Testis (tissue), 3 donors: Measurements from ENCODE around the gene EYA3. TPM values are rescaled to one million over a fixed set of nuclear protein-coding genes. Genes with fewer than 3 reads are reported as not detected.

Experiments used
- DNase-seq: peaks from one replicate; pipeline ENCODE4 v3.0.0-alpha.2; 2019
- H3K27ac ChIP-seq, 2 donors: fragments of 200-600 bp; sonication (generic); one replicate each; pipeline ENCODE4 v1.5.1; 2019
- H3K27me3 ChIP-seq: fragments of 200-600 bp; sonication (generic); one replicate; pipeline ENCODE4 v1.5.1; 2019
- H3K36me3 ChIP-seq: fragments of 200-600 bp; sonication (generic); one replicate; pipeline ENCODE4 v1.5.1; 2017; ENCODE audit warnings: low read depth; ENCODE audit errors: missing control alignments
- H3K4me1 ChIP-seq: fragments of 200-600 bp; sonication (generic); one replicate; pipeline ENCODE4 v1.5.1; 2019
- H3K4me3 ChIP-seq, 2 donors: fragments of 200-600 bp; sonication (generic); one replicate each; pipeline ENCODE4 v1.5.1; 2017 to 2019
- H3K9me3 ChIP-seq: fragments of 200-600 bp; sonication (generic); one replicate; pipeline ENCODE4 v1.5.1; 2017
- POLR2A ChIP-seq: fragments of 450-650 bp; IDR thresholded peaks from one replicate; pipeline ENCODE4 v1.6.1; 2017; ENCODE audit warnings: antibody characterized with exemption, mild to moderate bottlenecking, moderate library complexity
- WGBS, 2 donors: methylation state at CpG; one replicate each; pipeline ENCODE4 v1.1.5; 2018; 5-methylcytosine and 5-hydroxymethylcytosine counted together
- intact Hi-C: fragments of 100-400 bp; cut with DNase I; formaldehyde crosslinking; loops from one replicate; pipeline ENCODE4 v1.15.1; 2023; ENCODE audit warnings: low total_unique reads
- polyA plus RNA-seq: library from polyadenylated mRNA; stranded (reverse); fragments of 350-450 nt; fragmentation: Illumina TruSeq; extraction: RNeasy Lipid Tissue Mini Kit (QIAGEN cat#74804); gene quantifications from one replicate; pipeline ENCODE4 v1.2.3, GENCODE V29; 2014; ENCODE audit warnings: low read depth, low replicate concordance; ENCODE audit not compliant: insufficient read depth
- total RNA-seq, 2 donors: library from RNA; depleted of rRNA; stranded (reverse); fragments of >200 nt; gene quantifications; one replicate each; pipeline ENCODE4 v1.2.3, GENCODE V29; 2016
- TF ChIP-seq, protein P1 (sequence below), 3 experiments: fragments of 450-650 bp in 2 of 3; fragments of 200-600 bp in 1 of 3; sonication (generic) in 1 of 3; IDR thresholded peaks; one replicate each; pipeline ENCODE4 v1.5.1; 2016 to 2019; ENCODE audit warnings: antibody characterized with exemption in 3 of 3, mild to moderate bottlenecking in 2 of 3, moderate library complexity in 1 of 3

The EYA3 gene
- total and polyA plus RNA-seq, 3 donors from 2014 or later = 28.3 to 41.9 (median 31.5) TPM

DNA sequence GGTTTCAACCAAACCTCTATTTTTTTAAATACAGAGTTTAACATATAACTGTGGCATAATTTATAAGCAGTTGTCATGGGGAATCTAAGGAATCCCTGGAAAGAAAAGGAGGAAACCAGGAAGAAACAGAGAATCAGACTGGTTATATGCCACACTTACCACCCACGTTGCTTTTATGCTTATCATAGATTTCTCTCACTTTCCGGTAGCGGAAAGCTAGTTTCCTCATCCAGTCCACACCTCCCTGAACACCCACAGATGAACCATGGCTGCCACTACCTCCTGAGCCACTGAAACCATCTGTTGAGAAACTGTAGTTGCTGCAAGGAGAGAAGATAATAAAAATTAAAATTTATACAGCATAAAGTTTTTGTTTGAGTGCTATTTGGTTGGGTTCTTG lies 95.2 kb downstream of the EYA3 start:
- H3K4me1 ChIP-seq = no peaks in the 10 kb centered on the region
- intact Hi-C loops = no loop called here
- H3K27ac ChIP-seq = no peak overlapping the region
- H3K27me3 ChIP-seq = no peaks in the 10 kb centered on the region
- H3K36me3 ChIP-seq = no peaks in the 10 kb centered on the region
- TF ChIP-seq POLR2A = no peak
- TF ChIP-seq, protein P1, sequence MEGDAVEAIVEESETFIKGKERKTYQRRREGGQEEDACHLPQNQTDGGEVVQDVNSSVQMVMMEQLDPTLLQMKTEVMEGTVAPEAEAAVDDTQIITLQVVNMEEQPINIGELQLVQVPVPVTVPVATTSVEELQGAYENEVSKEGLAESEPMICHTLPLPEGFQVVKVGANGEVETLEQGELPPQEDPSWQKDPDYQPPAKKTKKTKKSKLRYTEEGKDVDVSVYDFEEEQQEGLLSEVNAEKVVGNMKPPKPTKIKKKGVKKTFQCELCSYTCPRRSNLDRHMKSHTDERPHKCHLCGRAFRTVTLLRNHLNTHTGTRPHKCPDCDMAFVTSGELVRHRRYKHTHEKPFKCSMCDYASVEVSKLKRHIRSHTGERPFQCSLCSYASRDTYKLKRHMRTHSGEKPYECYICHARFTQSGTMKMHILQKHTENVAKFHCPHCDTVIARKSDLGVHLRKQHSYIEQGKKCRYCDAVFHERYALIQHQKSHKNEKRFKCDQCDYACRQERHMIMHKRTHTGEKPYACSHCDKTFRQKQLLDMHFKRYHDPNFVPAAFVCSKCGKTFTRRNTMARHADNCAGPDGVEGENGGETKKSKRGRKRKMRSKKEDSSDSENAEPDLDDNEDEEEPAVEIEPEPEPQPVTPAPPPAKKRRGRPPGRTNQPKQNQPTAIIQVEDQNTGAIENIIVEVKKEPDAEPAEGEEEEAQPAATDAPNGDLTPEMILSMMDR (IDR thresholded peaks at IDR 0.05) = no peak
- no peak overlapping the region for H3K4me3 ChIP-seq
- H3K9me3 ChIP-seq = no peaks in the 10 kb centered on the region
- 64% methylated on average over 3 of the region's 3 CpGs for WGBS, 2 donors
- DNase-seq = no peak

DNA sequence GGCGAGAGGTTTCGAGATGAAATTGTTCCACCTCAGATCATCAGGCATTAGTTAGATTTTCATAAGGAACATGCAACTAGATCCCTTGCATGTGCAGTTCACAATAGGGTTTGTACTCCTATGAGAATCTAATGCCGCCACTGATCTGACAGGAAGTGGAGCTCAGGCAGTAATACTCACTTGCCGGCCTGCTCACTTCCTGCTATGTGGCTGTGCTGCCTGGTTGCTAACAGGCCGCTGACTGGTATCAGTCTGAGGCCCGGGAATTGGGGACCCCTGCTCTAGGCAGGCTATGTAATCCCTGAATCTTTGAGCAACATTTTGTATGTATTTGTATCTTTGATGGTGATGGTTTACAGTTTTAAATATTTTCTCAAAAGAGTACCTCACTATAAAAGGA lies 96.1 kb downstream of the EYA3 start:
- WGBS, 2 donors = 70 to 86% methylated on average over 6 of the region's 6 CpGs
- H3K4me1 ChIP-seq = no peaks in the 10 kb centered on the region
- H3K36me3 ChIP-seq = no peaks in the 10 kb centered on the region
- no peak for TF ChIP-seq POLR2A
- TF ChIP-seq, protein P1 (IDR thresholded peaks at IDR 0.05) = no peak
- H3K4me3 ChIP-seq = no peak overlapping the region
- DNase-seq = no peak
- H3K9me3 ChIP-seq = no peaks in the 10 kb centered on the region
- H3K27me3 ChIP-seq = no peaks in the 10 kb centered on the region
- intact Hi-C loops = no loop called here
- no peak overlapping the region for H3K27ac ChIP-seq

DNA sequence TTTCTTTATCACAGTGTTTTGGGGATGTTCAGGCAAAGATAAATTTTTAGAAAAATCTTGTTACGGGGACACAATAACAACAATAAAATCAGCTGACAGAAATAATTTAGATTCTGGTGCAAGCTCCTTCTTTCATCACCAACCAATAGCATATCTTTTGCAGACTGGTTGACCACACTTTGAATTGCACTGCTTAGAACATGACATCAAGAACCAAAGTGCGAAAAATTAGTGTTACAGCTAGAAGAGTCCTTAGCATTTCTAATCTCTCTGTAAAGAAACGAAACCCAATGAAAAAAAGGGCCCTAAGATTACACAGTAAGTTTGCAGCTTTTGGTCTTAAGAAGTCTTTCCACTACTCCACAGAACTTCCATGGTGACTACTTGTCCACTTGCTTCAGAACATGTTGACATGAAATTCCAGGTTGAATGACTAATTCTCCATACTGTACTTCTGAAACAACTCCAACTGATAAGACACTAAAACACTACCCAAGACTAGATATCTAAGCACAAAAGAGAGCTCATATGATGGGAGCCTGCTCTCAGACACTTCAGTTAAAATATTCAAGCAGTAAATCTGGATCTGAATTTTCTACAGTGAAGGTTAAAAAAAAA lies 97.4 kb downstream of the EYA3 start:
- intact Hi-C loops = no loop called here
- Histone ChIP-seq H3K9me3 (no peaks in the 10 kb centered on the region), H3K27me3 (no peaks in the 10 kb centered on the region), H3K4me1 (no peaks in the 10 kb centered on the region), H3K36me3 (no peaks in the 10 kb centered on the region), H3K27ac (no peak overlapping the region), H3K4me3 (no peak overlapping the region)
- WGBS, 2 donors = 91% methylated on average over 3 of the region's 3 CpGs
- TF ChIP-seq, protein P1 (IDR thresholded peaks at IDR 0.05) = no peak
- TF ChIP-seq POLR2A = no peak
- DNase-seq = no peak

DNA sequence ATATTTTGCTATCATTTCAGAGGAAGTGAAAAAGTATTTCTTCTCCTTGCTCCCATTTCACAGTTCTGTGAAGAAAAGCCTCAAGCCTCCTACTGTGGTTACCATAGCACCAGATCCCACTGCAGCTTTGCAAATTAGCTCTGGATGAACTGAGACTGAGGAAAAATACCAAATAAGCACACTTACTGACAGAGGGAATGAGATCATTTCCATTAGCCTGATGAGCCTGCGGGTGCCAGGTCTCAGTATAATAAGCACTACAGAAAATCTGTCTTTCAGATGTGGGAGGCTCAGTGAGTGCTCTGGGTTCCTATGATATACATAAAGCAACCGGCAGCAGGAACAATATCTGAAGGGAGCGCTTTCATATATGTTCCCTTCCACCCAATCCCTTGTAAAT lies 107.3 kb downstream of the EYA3 start:
- H3K4me3 ChIP-seq = no peak overlapping the region
- no peaks in the 10 kb centered on the region for H3K4me1 ChIP-seq
- DNase-seq = no peak
- WGBS, 2 donors = 85 to 95% methylated on average over 3 of the region's 3 CpGs
- intact Hi-C loops = no loop called here
- H3K27me3 ChIP-seq = no peaks in the 10 kb centered on the region
- no peak overlapping the region for H3K27ac ChIP-seq
- H3K36me3 ChIP-seq = no peaks in the 10 kb centered on the region
- TF ChIP-seq, protein P1 (IDR thresholded peaks at IDR 0.05) = no peak
- TF ChIP-seq POLR2A = no peak
- no peaks in the 10 kb centered on the region for H3K9me3 ChIP-seq

DNA sequence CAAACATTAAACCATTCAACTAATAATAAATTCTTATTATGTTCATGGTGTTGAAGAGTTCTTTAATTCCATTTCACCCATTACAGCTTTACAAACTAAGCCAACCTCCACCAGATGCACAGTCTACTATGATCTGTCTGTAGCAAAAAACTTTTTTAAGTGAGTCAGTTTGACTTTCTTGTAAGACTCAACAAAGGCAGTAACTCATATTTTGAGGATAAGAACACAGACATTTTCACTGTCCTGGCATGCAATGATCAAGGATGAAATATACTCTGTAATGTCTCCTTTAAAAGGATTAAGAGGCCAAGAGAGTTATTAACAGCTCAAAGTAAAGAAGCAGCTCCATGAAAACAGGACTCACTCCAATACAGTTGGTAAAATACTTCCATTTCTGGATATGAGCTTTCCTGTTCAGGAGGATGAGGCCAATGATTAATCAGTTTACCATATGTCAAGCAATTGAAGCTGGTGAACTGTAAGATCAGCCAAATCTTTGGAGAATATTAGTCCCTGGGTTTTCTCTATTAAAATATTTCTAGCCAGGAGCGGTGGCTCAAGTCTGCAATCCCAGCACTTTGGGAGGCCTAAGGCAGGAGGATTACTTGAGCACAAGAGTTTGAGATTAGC lies 108.1 kb downstream of the EYA3 start:
- Histone ChIP-seq H3K4me3 (no peak overlapping the region), H3K9me3 (no peaks in the 10 kb centered on the region), H3K4me1 (no peaks in the 10 kb centered on the region), H3K27me3 (no peaks in the 10 kb centered on the region), H3K27ac (no peak overlapping the region), H3K36me3 (no peaks in the 10 kb centered on the region)
- 91 to 93% methylated on average over 1 of the region's 1 CpG for WGBS, 2 donors
- TF ChIP-seq, protein P1 (IDR thresholded peaks at IDR 0.05) = no peak
- TF ChIP-seq POLR2A = no peak
- DNase-seq = no peak
- intact Hi-C loops = no loop called here
